K562 (cell line): ENCODE results near the gene CYB561A3. TPM values are rescaled to one million over a fixed set of nuclear protein-coding genes. Genes with fewer than 3 reads are reported as not detected.

Source experiments
- ARNT ChIP-seq, 2 experiments: fragments of 450-650 bp; IDR thresholded peaks; 2 replicates each; pipeline ENCODE4 v1.6.1; 2016; ENCODE audit warnings: mild to moderate bottlenecking in 1 of 2
- CREM ChIP-seq: IDR thresholded peaks from 2 replicates; pipeline ENCODE4 v1.6.1; 2014; ENCODE audit warnings: antibody characterized with exemption, low read depth
- CXXC5 ChIP-seq: fragments of 250-450 bp; sonication (Bioruptor Pico); IDR thresholded peaks from 2 replicates; pipeline ENCODE4 v1.8.0; 2022; ENCODE audit warnings: inconsistent platforms, mild to moderate bottlenecking, moderate library complexity
- ESRRA ChIP-seq: fragments of 450-650 bp; IDR thresholded peaks from 2 replicates; pipeline ENCODE4 v1.6.1; 2014; ENCODE audit warnings: low read depth, mild to moderate bottlenecking, moderate library complexity, borderline replicate concordance
- FOXP1 ChIP-seq: sonication (generic); formaldehyde crosslinking; IDR thresholded peaks from 2 replicates; pipeline ENCODE4 v1.8.0; 2022; ENCODE audit warnings: mild to moderate bottlenecking, missing genetic modification reagents
- GTF2F1 ChIP-seq: IDR thresholded peaks from 2 replicates; pipeline ENCODE4 v1.6.1; 2011; ENCODE audit warnings: low read depth, low read length, improper control_type of control experiment
- HINFP ChIP-seq: fragments of 450-650 bp; conservative IDR thresholded peaks from 2 replicates; pipeline ENCODE4 v1.6.1; 2016; ENCODE audit warnings: missing genetic modification characterization, low read depth, mild to moderate bottlenecking, control low read depth, missing compliant biosample characterization
- HSF4 ChIP-seq: fragments of 250-450 bp; sonication (Bioruptor Pico); IDR thresholded peaks from 2 replicates; pipeline ENCODE4 v2.1.2; 2022; ENCODE audit warnings: mild to moderate bottlenecking, moderate library complexity, borderline replicate concordance
- JUNB ChIP-seq: fragments of 450-650 bp; formaldehyde crosslinking; conservative IDR thresholded peaks from 2 replicates; pipeline ENCODE4 v1.4.0; 2020; ENCODE audit warnings: mild to moderate bottlenecking
- LCOR ChIP-seq: sonication (generic); formaldehyde crosslinking; IDR thresholded peaks from 2 replicates; pipeline ENCODE4 v1.8.0; 2022; ENCODE audit warnings: mild to moderate bottlenecking, missing genetic modification reagents
- RBM17 ChIP-seq: fragments of 200-400 bp; formaldehyde crosslinking; IDR thresholded peaks from 2 replicates; pipeline ENCODE4 v1.6.1; 2017; ENCODE audit warnings: low read depth, mild to moderate bottlenecking, low read length, borderline replicate concordance
- SIN3B ChIP-seq: fragments of 450-650 bp; IDR thresholded peaks from 2 replicates; pipeline ENCODE4 v1.6.1; 2017; ENCODE audit warnings: low read depth, mild to moderate bottlenecking, moderate library complexity
- SMARCE1 ChIP-seq: fragments of 450-650 bp; IDR thresholded peaks from 2 replicates; pipeline ENCODE4 v1.7.1; 2016; ENCODE audit warnings: mild to moderate bottlenecking
- SP2 ChIP-seq: IDR thresholded peaks from 2 replicates; pipeline ENCODE4 v1.6.1; 2011; ENCODE audit warnings: mild to moderate bottlenecking, low read depth, low read length, moderate library complexity; ENCODE audit not compliant: poor library complexity, severe bottlenecking; ENCODE audit errors: extremely low read depth
- TEAD2 ChIP-seq: fragments of 450-650 bp; IDR thresholded peaks from 2 replicates; pipeline ENCODE4 v1.6.1; 2016; ENCODE audit warnings: missing genetic modification characterization, control low read depth, missing compliant biosample characterization
- TSC22D4 ChIP-seq: fragments of 450-650 bp; IDR thresholded peaks from 2 replicates; pipeline ENCODE4 v1.6.1; 2016; ENCODE audit warnings: missing genetic modification characterization, missing biosample characterization, control low read depth
- ZBTB33 ChIP-seq: sonication (generic); formaldehyde crosslinking; IDR thresholded peaks from 2 replicates; pipeline ENCODE4 v1.8.1; 2023; ENCODE audit warnings: mild to moderate bottlenecking, missing genetic modification reagents
- ZFP30 ChIP-seq: fragments of 250-450 bp; sonication (Bioruptor Pico); IDR thresholded peaks from 2 replicates; pipeline ENCODE4 v1.8.0; 2022; ENCODE audit warnings: moderate library complexity, mild to moderate bottlenecking, inconsistent platforms, borderline replicate concordance
- ZFP91 ChIP-seq: sonication (generic); formaldehyde crosslinking; IDR thresholded peaks from 2 replicates; pipeline ENCODE4 v1.8.0; 2022; ENCODE audit warnings: mild to moderate bottlenecking, missing genetic modification reagents
- ZNF311 ChIP-seq: fragments of 250-450 bp; sonication (Bioruptor Pico); IDR thresholded peaks from 2 replicates; pipeline ENCODE4 v1.4.0; 2020; ENCODE audit warnings: mild to moderate bottlenecking, moderate library complexity
- polyA plus RNA-seq, 8 experiments: library from polyadenylated mRNA; depleted of rRNA in 4 of 8; stranded (reverse) in 5 of 8; unstranded in 3 of 8; fragments of >200 nt; fragmentation: Nextera tagmentation in 2 of 8; fragmentation: Illumina TruSeq in 1 of 8; extraction: Ambion mirVana in 2 of 8; extraction: Trizol in 1 of 8; gene quantifications; 2 replicates each; pipeline versions ENCODE4 v1.2.1 to v1.2.3, GENCODE V29; 2011 to 2014; ENCODE audit warnings: inconsistent platforms in 1 of 8, missing spikeins in 1 of 8
- total RNA-seq, 7 experiments: library from RNA; depleted of rRNA in 6 of 7; stranded (reverse); fragments of >200 nt in 6 of 7; fragmentation: Illumina TruSeq in 2 of 7; extraction: Trizol in 2 of 7; gene quantifications; 2 replicates each; pipeline versions ENCODE4 v1.2.1 to v1.2.3, GENCODE V29; 2011 to 2021; ENCODE audit warnings: low replicate concordance in 1 of 7
- TF ChIP-seq, protein P1 (sequence below): fragments of 450-650 bp; IDR thresholded peaks from 2 replicates; pipeline ENCODE4 v1.6.1; 2016; ENCODE audit warnings: borderline replicate concordance

The CYB561A3 gene
- total and polyA plus RNA-seq, 9 of the 15 experiments (the other 6 are each of a cell fraction or from before 2014, with no cell fraction given), result 29.2 to 78.9 (median 37.9) TPM

DNA sequence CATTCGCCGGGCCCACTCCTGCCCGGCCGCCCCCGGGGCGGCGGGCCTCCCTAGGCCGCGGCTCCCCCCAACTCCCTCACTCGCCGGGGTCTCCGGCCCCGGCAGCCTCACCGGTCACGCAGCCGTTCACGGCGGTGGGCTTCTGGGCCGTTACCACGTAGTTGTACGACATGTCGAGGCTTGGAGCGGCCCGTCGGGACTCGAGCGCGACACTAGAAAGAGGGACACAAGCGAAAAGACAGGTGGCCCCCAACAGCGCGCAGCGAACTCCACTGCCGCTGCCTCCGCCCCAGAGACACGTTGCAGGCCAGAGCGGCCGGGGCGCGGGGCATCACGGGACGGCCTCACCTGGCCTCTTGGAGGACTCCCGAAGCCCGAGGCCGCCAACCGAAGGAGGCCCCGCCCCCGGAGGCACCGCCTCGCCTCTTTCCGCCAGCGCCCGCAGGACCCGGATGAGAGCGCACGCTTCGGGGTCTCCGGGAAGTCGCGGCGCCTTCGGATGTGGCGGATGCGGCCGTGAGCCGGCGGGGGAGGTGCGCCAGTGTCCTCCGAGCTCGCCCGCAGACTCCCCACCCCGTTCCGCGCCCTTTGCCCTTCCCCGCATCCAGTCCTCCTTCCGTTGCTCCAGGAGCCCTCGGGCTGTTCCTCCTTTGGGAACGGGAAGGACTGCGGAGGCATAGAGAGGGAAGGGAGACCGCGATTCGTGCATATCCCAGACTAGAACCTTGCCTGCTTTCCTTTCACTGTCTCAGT lies 28.7 kb downstream of the CYB561A3 start, which contains the start of the genes DDB1 and TKFC (continued):
- TF ChIP-seq ZFP91 (CRISPR knock-in tag) (0 out of 2 replicates have a peak, but pooled peaks have one; percentile 26), ZFP30 (CRISPR knock-in tag) (no peak), TEAD2 (no peak), TSC22D4 (tag) (no peak), CXXC5 (CRISPR knock-in tag) (peak; percentile 83), GTF2F1 (peak; percentile 75; the same call in 1 of the 2 replicates), JUNB (no peak), ZBTB33 (CRISPR knock-in tag) (no peak), LCOR (peak; percentile 88), ESRRA (peak; percentile 65; the same call in 1 of the 2 replicates), RBM17 (no peak), FOXP1 (CRISPR knock-in tag) (peak; percentile 70; the same call in 1 of the 2 replicates), HSF4 (CRISPR knock-in tag) (0 out of 2 replicates have a peak, but pooled peaks have one; percentile 25), SMARCE1 (no peak), CREM (peak; percentile 82; the same call in 1 of the 2 replicates), ZNF311 (CRISPR knock-in tag) (no peak), ARNT (IDR thresholded peaks at IDR 0.05) (no peak), SIN3B (peak; percentile 73), SP2 (peak; percentile 96), HINFP (tag) (no peak)
- TF ChIP-seq, protein P1, sequence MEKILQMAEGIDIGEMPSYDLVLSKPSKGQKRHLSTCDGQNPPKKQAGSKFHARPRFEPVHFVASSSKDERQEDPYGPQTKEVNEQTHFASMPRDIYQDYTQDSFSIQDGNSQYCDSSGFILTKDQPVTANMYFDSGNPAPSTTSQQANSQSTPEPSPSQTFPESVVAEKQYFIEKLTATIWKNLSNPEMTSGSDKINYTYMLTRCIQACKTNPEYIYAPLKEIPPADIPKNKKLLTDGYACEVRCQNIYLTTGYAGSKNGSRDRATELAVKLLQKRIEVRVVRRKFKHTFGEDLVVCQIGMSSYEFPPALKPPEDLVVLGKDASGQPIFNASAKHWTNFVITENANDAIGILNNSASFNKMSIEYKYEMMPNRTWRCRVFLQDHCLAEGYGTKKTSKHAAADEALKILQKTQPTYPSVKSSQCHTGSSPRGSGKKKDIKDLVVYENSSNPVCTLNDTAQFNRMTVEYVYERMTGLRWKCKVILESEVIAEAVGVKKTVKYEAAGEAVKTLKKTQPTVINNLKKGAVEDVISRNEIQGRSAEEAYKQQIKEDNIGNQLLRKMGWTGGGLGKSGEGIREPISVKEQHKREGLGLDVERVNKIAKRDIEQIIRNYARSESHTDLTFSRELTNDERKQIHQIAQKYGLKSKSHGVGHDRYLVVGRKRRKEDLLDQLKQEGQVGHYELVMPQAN, result peak; percentile 69; the same call in 1 of the 2 replicates
